H1 (cell line): ENCODE results near the gene UBE2H. TPM values are rescaled to one million over a fixed set of nuclear protein-coding genes. Genes with fewer than 3 reads are reported as not detected.

Experiments used
- CTCF ChIA-PET: fragments of 300-600 bp; sonication (Branson Sonifier 250); formaldehyde crosslinking; loops from one replicate; lab custom pipeline; 2021; ENCODE audit not compliant: partially characterized antibody; lab: Charles Lee
- POLR2A ChIA-PET: fragments of 300-600 bp; sonication (Branson Sonifier 250); formaldehyde crosslinking; loops from one replicate; lab custom pipeline; 2021; ENCODE audit warnings: inconsistent platforms; ENCODE audit not compliant: partially characterized antibody; lab: Charles Lee
- DNase-seq, 2 experiments: peaks; one replicate each; pipeline versions ENCODE4 v3.0.0 to v3.0.0-alpha.2; 2010 to 2022; ENCODE audit warnings: low spot score in 2 of 2, low read depth in 1 of 2, mixed read lengths in 1 of 2
- FAIRE-seq: peaks from 2 replicates; lab custom pipeline; 2011; peaks lifted over from hg19 to GRCh38; lab: Jason Lieb, UNC
- H2AFZ ChIP-seq: 2 replicates; pipeline ENCODE4 v1.8.1; 2012; ENCODE audit warnings: low read length, inconsistent platforms
- H2AK5ac ChIP-seq: 2 replicates; pipeline ENCODE4 v1.6.1; 2013; ENCODE audit warnings: low read depth, low read length
- H2BK120ac ChIP-seq: replicated peaks from 2 replicates; pipeline ENCODE3; 2013; ENCODE audit warnings: low read depth, low read length, inconsistent platforms
- H2BK12ac ChIP-seq: 2 replicates; pipeline ENCODE4 v1.6.1; 2013; ENCODE audit warnings: low read depth, low read length
- H2BK15ac ChIP-seq: 2 replicates; pipeline ENCODE4 v1.6.1; 2013; ENCODE audit warnings: low read length
- H2BK20ac ChIP-seq: 2 replicates; pipeline ENCODE4 v1.6.1; 2013; ENCODE audit warnings: low read length
- H2BK5ac ChIP-seq: 2 replicates; pipeline ENCODE4 v1.6.1; 2013; ENCODE audit warnings: low read depth, low read length
- H3K14ac ChIP-seq: 2 replicates; pipeline ENCODE4 v1.6.1; 2013; ENCODE audit warnings: inconsistent platforms; ENCODE audit not compliant: insufficient read length
- H3K18ac ChIP-seq: 2 replicates; pipeline ENCODE4 v1.6.1; 2013; ENCODE audit warnings: low read length; ENCODE audit errors: extremely low read depth
- H3K23ac ChIP-seq: 2 replicates; pipeline ENCODE4 v1.6.1; 2013; ENCODE audit warnings: inconsistent platforms; ENCODE audit not compliant: insufficient read length
- H3K23me2 ChIP-seq: 2 replicates; pipeline ENCODE4 v1.6.1; 2013; ENCODE audit warnings: low read depth, low read length
- H3K27ac ChIP-seq: 2 replicates; pipeline ENCODE4 v1.6.1; 2011; ENCODE audit warnings: low read depth, low read length, inconsistent platforms
- H3K27me3 ChIP-seq, 4 experiments: replicated peaks in 1 of 4; 1 replicate in 1 of 4; 2 replicates in 3 of 4; pipeline versions ENCODE4 v1.6.1 to v1.8.1; 2011 to 2013; ENCODE audit warnings: low read length in 3 of 4, mild to moderate bottlenecking in 3 of 4, inconsistent platforms in 2 of 4, mixed read lengths in 2 of 4, moderate library complexity in 1 of 4; ENCODE audit not compliant: control insufficient read depth in 3 of 4, insufficient read depth in 3 of 4; ENCODE audit errors: extremely low read depth in 1 of 4
- H3K36me3 ChIP-seq, 4 experiments: 2 replicates each; pipeline versions ENCODE4 v1.6.1 to v1.8.1; 2011 to 2013; ENCODE audit warnings: mild to moderate bottlenecking in 4 of 4, low read length in 3 of 4, moderate library complexity in 2 of 4, control low read depth in 1 of 4, inconsistent platforms in 1 of 4; ENCODE audit not compliant: insufficient read depth in 4 of 4, control insufficient read depth in 2 of 4
- H3K4ac ChIP-seq: replicated peaks from 2 replicates; pipeline ENCODE3; 2013; ENCODE audit warnings: low read length, low read depth, mixed read lengths, inconsistent platforms; ENCODE audit not compliant: insufficient read length
- H3K4me1 ChIP-seq, 4 experiments: replicated peaks in 1 of 4; 1 replicate in 1 of 4; 2 replicates in 3 of 4; pipeline versions ENCODE4 v1.6.1 to v1.8.1; 2011 to 2013; ENCODE audit warnings: low read length in 3 of 4, inconsistent platforms in 2 of 4, mixed read lengths in 1 of 4; ENCODE audit not compliant: insufficient read depth in 4 of 4, control insufficient read depth in 3 of 4
- H3K4me2 ChIP-seq, 2 experiments: 2 replicates each; pipeline versions ENCODE4 v1.6.1 to v1.8.1; 2011 to 2013; ENCODE audit warnings: low read depth in 2 of 2, low read length in 2 of 2, control low read depth in 1 of 2, inconsistent platforms in 1 of 2, mild to moderate bottlenecking in 1 of 2; ENCODE audit not compliant: insufficient read depth in 1 of 2
- H3K4me3 ChIP-seq, 4 experiments: fragments of 200-600, 300-600 bp in 1 of 4; sonication (generic), shearing (Covaris generic), sonication (Bioruptor Twin) in 1 of 4; 2 replicates each; pipeline versions ENCODE4 v1.5.1 to v1.8.1; 2011 to 2016; ENCODE audit warnings: low read length in 4 of 4, low read depth in 3 of 4, control low read depth in 2 of 4, inconsistent platforms in 2 of 4, mild to moderate bottlenecking in 2 of 4, mixed read lengths in 1 of 4, moderate library complexity in 1 of 4; ENCODE audit not compliant: insufficient read depth in 2 of 4; ENCODE audit errors: extremely low read depth in 1 of 4
- H3K56ac ChIP-seq: replicated peaks from 2 replicates; pipeline ENCODE3; 2013; ENCODE audit warnings: low read depth, mild to moderate bottlenecking, mixed read lengths, low read length, inconsistent platforms; ENCODE audit not compliant: insufficient read length
- H3K79me1 ChIP-seq: 2 replicates; pipeline ENCODE4 v1.6.1; 2013; ENCODE audit warnings: low read depth, low read length, control low read depth
- H3K79me2 ChIP-seq, 2 experiments: 2 replicates each; pipeline versions ENCODE4 v1.6.1 to v1.8.1; 2012 to 2013; ENCODE audit warnings: low read length in 2 of 2, mild to moderate bottlenecking in 2 of 2, inconsistent platforms in 1 of 2; ENCODE audit not compliant: insufficient read depth in 2 of 2, control insufficient read depth in 1 of 2
- H3K9ac ChIP-seq, 4 experiments: replicated peaks in 1 of 4; 1 replicate in 1 of 4; 2 replicates in 3 of 4; pipeline versions ENCODE4 v1.6.1 to v1.8.1; 2011 to 2013; ENCODE audit warnings: low read depth in 3 of 4, low read length in 3 of 4, control low read depth in 2 of 4, mild to moderate bottlenecking in 2 of 4, moderate library complexity in 2 of 4, inconsistent platforms in 1 of 4; ENCODE audit errors: extremely low read depth in 1 of 4
- H3K9me3 ChIP-seq, 2 experiments: 2 replicates each; pipeline versions ENCODE4 v1.6.1 to v1.8.1; 2012 to 2013; ENCODE audit warnings: mild to moderate bottlenecking in 2 of 2, moderate library complexity in 2 of 2, control low read depth in 1 of 2, inconsistent platforms in 1 of 2, low read depth in 1 of 2, low read length in 1 of 2, mixed read lengths in 1 of 2; ENCODE audit not compliant: insufficient read depth in 2 of 2
- H4K20me1 ChIP-seq, 2 experiments: replicated peaks in 1 of 2; 2 replicates each; pipeline versions ENCODE3 to v1.8.1; 2011 to 2013; ENCODE audit warnings: inconsistent platforms in 2 of 2, low read length in 2 of 2, mild to moderate bottlenecking in 1 of 2; ENCODE audit not compliant: insufficient read depth in 2 of 2, control insufficient read depth in 1 of 2
- H4K5ac ChIP-seq: 2 replicates; pipeline ENCODE4 v1.6.1; 2013; ENCODE audit warnings: low read length, low read depth, mixed read lengths, inconsistent platforms; ENCODE audit not compliant: insufficient read length
- H4K8ac ChIP-seq: 2 replicates; pipeline ENCODE4 v1.8.0; 2013; ENCODE audit warnings: mild to moderate bottlenecking, moderate library complexity, low read length, inconsistent platforms; ENCODE audit not compliant: insufficient read depth; ENCODE audit errors: extremely low read depth
- H4K91ac ChIP-seq: replicated peaks from 2 replicates; pipeline ENCODE3; 2013; ENCODE audit warnings: low read length, mixed read lengths, inconsistent platforms; ENCODE audit not compliant: insufficient read length
- CHD2 ChIP-seq: IDR thresholded peaks from 2 replicates; pipeline ENCODE4 v1.6.1; 2012; ENCODE audit warnings: low read length, improper control_type of control experiment
- CREB1 ChIP-seq: IDR thresholded peaks from 2 replicates; pipeline ENCODE4 v1.6.1; 2012; ENCODE audit warnings: inconsistent platforms
- KDM1A ChIP-seq: fragments of 200-600, 300-600 bp; sonication (generic); IDR thresholded peaks from 2 replicates; pipeline ENCODE4 v1.7.1; 2016; ENCODE audit warnings: mild to moderate bottlenecking, low read length, borderline replicate concordance
- SIX5 ChIP-seq: IDR thresholded peaks from 2 replicates; pipeline ENCODE4 v1.6.1; 2011; ENCODE audit warnings: mild to moderate bottlenecking, low read depth, low read length
- WGBS, 2 experiments: shearing (Covaris generic) in 1 of 2; methylation state at CpG; one replicate each; pipeline versions ENCODE4 v1.1.6 to v1.1.7; 2013 to 2015; ENCODE audit warnings: low lambda C conversion rate in 2 of 2, mixed read lengths in 2 of 2, inconsistent platforms in 1 of 2, low coverage in 1 of 2, missing lambda C conversion rate in 1 of 2; ENCODE audit not compliant: insufficient replicate concordance in 2 of 2, insufficient coverage in 1 of 2, insufficient read length in 1 of 2; ENCODE audit errors: extremely low coverage in 1 of 2, missing lambda C conversion rate in 1 of 2; 5-methylcytosine and 5-hydroxymethylcytosine counted together
- polyA plus RNA-seq, 7 experiments: library from polyadenylated mRNA; depleted of rRNA in 3 of 7; stranded (reverse) in 5 of 7; unstranded in 2 of 7; fragments of >200 nt in 5 of 7; fragments of 200-250 nt in 2 of 7; gene quantifications; 1 replicate in 5 of 7; 2 replicates in 1 of 7; 4 replicates in 1 of 7; pipeline versions ENCODE4 v1.2.1 to v1.2.3, GENCODE V29; 2011 to 2013; ENCODE audit warnings: missing spikeins in 2 of 7, mixed read lengths in 2 of 7
- total RNA-seq: library from RNA; stranded (reverse); fragmentation: NEBNext Ultra II Directional; extraction: Animal tissue kit (Norgen Biotek cat#: 25700); gene quantifications from 2 replicates; pipeline ENCODE4 v1.2.1, GENCODE V29; 2021

Gene UBE2H
- total and polyA plus RNA-seq, 2 of the 8 experiments (the other 6 are each of a cell fraction or from before 2014, with no cell fraction given) = 30.6 to 62.2 TPM

GRCh38 chr7:129986600-129986999, 33.8 kb upstream of the UBE2H start:
- Histone ChIP-seq H3K27me3 (no peaks in the 10 kb centered on the region), H4K5ac (no peak overlapping the region), H3K27ac (no peak overlapping the region), H2AFZ (no peak overlapping the region), H2BK20ac (no peak overlapping the region), H3K79me2 (no peaks in the 10 kb centered on the region), H3K79me1 (no peaks in the 10 kb centered on the region), H3K18ac (no peak overlapping the region), H2BK12ac (no peak overlapping the region), H4K8ac (no peak overlapping the region), H3K14ac (no peak overlapping the region), H4K91ac (no peak overlapping the region), H3K4me3 (no peak overlapping the region), H4K20me1 (no peaks in the 10 kb centered on the region), H3K9ac (no peak overlapping the region), H3K23ac (no peak overlapping the region), H2BK15ac (no peak overlapping the region), H3K4me1 (no peaks in the 10 kb centered on the region)
- POLR2A ChIA-PET = no interaction called here
- no peak for DNase-seq
- WGBS, 2 experiments = 94% methylated on average over 8 of the region's 9 CpGs; no CpG with 5 or more reads in 1 of the 2 experiments
- no peak for FAIRE-seq
- TF ChIP-seq CREB1 (no peak), CHD2 (no peak), KDM1A (no peak), SIX5 (no peak)
- TF ChIP-seq, all 59 proteins: peak for 0
- Histone ChIP-seq H3K4me2 (no peak overlapping the region), H2AK5ac (no peak overlapping the region), H2BK5ac (no peak overlapping the region), H3K36me3 (no peaks in the 10 kb centered on the region), H3K56ac (no peak overlapping the region), H3K4ac (no peak overlapping the region), H3K23me2 (no peaks in the 10 kb centered on the region), H2BK120ac (no peak overlapping the region), H3K9me3 (no peaks in the 10 kb centered on the region)
- CTCF ChIA-PET = interaction anchor here (1.7 kb wide), 1 partner anchor 24 kb away, joined by 5 read pairs; no protein-coding TSS in a partner anchor
